GM12873 (cell line): ENCODE measurements around the gene IL19.
A peak's percentile ranks its signal among the peaks of the same experiment; 100 is the strongest.

ENCODE experiments used
- TF ChIP-seq, protein P1 (sequence below): IDR thresholded peaks from 2 replicates; pipeline ENCODE4 v1.5.1; 2012; ENCODE audit warnings: low read depth, mild to moderate bottlenecking, moderate library complexity, low read length, control low read depth; ENCODE audit not compliant: insufficient read depth; ENCODE audit errors: missing control alignments

The IL19 gene

DNA sequence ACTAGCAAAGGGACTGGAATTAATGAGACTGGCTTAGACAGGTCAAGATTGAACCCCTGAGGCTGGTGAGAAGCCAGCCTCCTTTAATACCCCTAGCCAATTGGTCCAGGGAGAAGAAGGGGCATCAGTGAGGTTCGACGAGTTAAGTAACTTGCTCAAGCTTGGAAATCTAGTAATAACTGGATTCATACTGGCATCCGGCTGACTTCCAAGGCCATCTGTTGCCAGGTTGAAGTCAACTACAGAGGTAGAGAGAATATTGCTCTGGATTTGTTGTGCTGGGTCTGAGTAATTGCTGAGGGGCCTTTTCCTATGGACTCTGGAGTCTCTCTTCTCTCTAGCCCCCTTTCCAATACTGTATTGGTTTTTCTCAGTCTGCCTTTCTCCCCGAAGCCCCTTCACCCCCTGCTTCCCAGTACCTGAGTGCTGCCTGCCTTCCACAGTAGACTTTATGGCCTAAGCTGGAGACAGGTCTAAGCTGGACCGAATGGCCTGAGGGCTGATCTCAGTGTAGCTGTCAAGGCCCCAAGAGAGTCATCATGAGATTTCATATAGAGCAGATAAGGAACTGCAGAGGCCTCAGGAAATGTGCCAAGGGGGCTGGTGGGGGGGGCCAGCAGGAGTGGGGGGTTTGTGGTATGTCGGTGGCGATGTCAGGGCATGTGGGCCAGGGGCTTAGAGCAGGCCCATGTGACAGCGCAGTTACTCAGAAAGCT, 42.4 kb upstream of the IL19 start:
- TF ChIP-seq, protein P1, sequence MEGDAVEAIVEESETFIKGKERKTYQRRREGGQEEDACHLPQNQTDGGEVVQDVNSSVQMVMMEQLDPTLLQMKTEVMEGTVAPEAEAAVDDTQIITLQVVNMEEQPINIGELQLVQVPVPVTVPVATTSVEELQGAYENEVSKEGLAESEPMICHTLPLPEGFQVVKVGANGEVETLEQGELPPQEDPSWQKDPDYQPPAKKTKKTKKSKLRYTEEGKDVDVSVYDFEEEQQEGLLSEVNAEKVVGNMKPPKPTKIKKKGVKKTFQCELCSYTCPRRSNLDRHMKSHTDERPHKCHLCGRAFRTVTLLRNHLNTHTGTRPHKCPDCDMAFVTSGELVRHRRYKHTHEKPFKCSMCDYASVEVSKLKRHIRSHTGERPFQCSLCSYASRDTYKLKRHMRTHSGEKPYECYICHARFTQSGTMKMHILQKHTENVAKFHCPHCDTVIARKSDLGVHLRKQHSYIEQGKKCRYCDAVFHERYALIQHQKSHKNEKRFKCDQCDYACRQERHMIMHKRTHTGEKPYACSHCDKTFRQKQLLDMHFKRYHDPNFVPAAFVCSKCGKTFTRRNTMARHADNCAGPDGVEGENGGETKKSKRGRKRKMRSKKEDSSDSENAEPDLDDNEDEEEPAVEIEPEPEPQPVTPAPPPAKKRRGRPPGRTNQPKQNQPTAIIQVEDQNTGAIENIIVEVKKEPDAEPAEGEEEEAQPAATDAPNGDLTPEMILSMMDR: no peak

- TF ChIP-seq, protein P1: no peak
These were observed 41.9 kb upstream of the IL19 start for GRCh38 chr1:206728697-206728987.

- TF ChIP-seq, protein P1: no peak
These were observed 41.5 kb upstream of the IL19 start for GRCh38 chr1:206729050-206729449.

DNA sequence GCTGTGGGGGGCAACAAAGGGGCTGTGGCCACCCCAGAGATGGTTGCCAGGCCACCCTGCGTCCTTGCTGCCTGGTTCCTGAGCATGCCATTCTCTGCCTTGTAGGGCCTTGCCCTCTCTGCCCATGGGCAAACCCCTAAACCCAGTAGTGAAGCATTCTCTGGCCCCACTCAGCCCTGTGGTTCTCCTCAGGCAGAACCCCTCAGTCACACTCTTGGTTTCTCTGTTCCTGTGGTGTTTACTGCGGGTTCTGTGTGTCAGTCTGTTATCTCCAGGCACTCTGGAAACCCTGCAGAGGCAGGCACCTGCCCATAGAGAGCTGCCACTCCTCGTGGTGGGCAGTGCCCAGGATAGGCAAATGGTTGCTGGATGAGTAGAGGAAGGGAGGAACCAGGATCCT, 41.1 kb upstream of the IL19 start:
- TF ChIP-seq, protein P1: no peak

DNA sequence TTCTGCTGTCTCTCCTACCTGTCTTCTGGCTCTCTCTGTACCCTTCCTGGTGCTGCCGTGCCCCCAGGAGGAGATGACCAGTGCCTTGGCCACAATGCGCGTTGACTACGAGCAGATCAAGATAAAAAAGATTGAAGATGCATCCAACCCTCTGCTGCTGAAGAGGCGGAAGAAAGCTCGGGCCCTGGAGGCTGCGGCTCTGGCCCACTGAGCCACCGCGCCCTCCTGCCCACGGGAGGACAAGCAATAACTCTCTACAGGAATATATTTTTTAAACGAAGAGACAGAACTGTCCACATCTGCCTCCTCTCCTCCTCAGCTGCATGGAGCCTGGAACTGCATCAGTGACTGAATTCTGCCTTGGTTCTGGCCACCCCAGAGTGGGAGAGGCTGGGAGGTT, 38.1 kb upstream of the IL19 start:
- TF ChIP-seq, protein P1: no peak

GRCh38 chr1:206732992-206733391, 37.6 kb upstream of the IL19 start:
- TF ChIP-seq, protein P1: no peak

- TF ChIP-seq, protein P1: peak; percentile 98
These were observed 36.0 kb upstream of the IL19 start for GRCh38 chr1:206734499-206735142.
